Left lung (tissue), 10 donors: Measurements from ENCODE around the gene GMPPA. TPM values are rescaled to one million over a fixed set of nuclear protein-coding genes. Genes with fewer than 3 reads are reported as not detected.

Experiments
- ATAC-seq: fragments of 200-7000 bp; cut with Tn5 transposase; one replicate; pipeline ENCODE4 v1.9.1; 2020; ENCODE audit warnings: moderate library complexity
- DNase-seq, 4 donors: peaks; one replicate each; pipeline ENCODE4 v3.0.0-alpha.2; 2013 to 2020
- H3K27ac ChIP-seq, 2 donors: fragments of 200-600 bp; sonication (generic) in 1 of 2; one replicate each; pipeline versions ENCODE4 v1.5.0 to v1.8.0; 2020 to 2021
- H3K27me3 ChIP-seq, 2 donors: fragments of 200-600 bp; sonication (generic) in 1 of 2; one replicate each; pipeline versions ENCODE4 v1.5.0 to v1.8.0; 2020 to 2021
- H3K36me3 ChIP-seq, 2 donors: fragments of 200-600 bp; sonication (generic) in 1 of 2; one replicate each; pipeline versions ENCODE4 v1.5.0 to v1.8.0; 2020 to 2021
- H3K4me1 ChIP-seq, 2 donors: fragments of 200-600 bp; one replicate each; pipeline ENCODE4 v1.8.0; 2021
- H3K4me3 ChIP-seq, 2 donors: fragments of 200-600 bp; sonication (generic) in 1 of 2; one replicate each; pipeline versions ENCODE4 v1.5.0 to v1.8.0; 2020 to 2021; ENCODE audit warnings: mild to moderate bottlenecking in 1 of 2
- H3K9me3 ChIP-seq, 2 donors: fragments of 200-600 bp; sonication (generic) in 1 of 2; one replicate each; pipeline versions ENCODE4 v1.5.0 to v1.8.0; 2020 to 2021
- CTCF ChIP-seq, 2 donors: fragments of 200-600 bp; sonication (generic) in 1 of 2; IDR thresholded peaks; one replicate each; pipeline versions ENCODE4 v1.5.0 to v1.8.0; 2021; ENCODE audit warnings: antibody characterized with exemption in 2 of 2
- intact Hi-C, 2 donors: fragments of 100-400 bp; cut with DNase I; formaldehyde crosslinking; loops; one replicate each; pipeline versions ENCODE4 v1.11.2 to v1.14.2; 2022
- polyA plus RNA-seq, 6 donors: library from polyadenylated mRNA; unstranded; fragments of 120-200 nt; gene quantifications; one replicate each; pipeline ENCODE4 v1.2.1, GENCODE V29; 2013; ENCODE audit not compliant: insufficient read length in 6 of 6
- total RNA-seq, 2 donors: library from RNA; stranded (reverse); fragmentation: NEBNext Ultra II Directional; extraction: Animal tissue kit (Norgen Biotek cat#: 25700); gene quantifications; one replicate each; pipeline ENCODE4 v1.2.1, GENCODE V29; 2021
- donor health status: DM: no; HTN: yes; CAD: no.
- donor health status: DM: no; HTN: no; CAD: no.

GMPPA gene
- total and polyA plus RNA-seq, 8 donors = 20.6 to 50.1 (median 25.4) TPM

- DNase-seq (peak; percentile 53 to 98 (median 80)), ATAC-seq (peak; percentile 89)
- Histone ChIP-seq H3K27ac (peak overlapping the region; percentile 91 to 93), H3K27me3 (peaks cover 23 to 52% of the 10 kb centered on the region in 2 donors), H3K4me1 (peaks cover 11 to 30% of the 10 kb centered on the region in 2 donors), H3K4me3 (peak overlapping the region; percentile 74 to 79), H3K36me3 (peaks cover 0 to 16% of the 10 kb centered on the region in 2 donors), H3K9me3 (no peaks in the 10 kb centered on the region)
- no peak for TF ChIP-seq CTCF (IDR thresholded peaks at IDR 0.05)
- intact Hi-C loops = no loop called here
These were observed 1.0 kb upstream of the GMPPA start for GRCh38 chr2:219497495-219498279.

- intact Hi-C loops = no loop called here
- Histone ChIP-seq H3K27me3 (peaks cover 23 to 39% of the 10 kb centered on the region in 2 donors), H3K4me3 (peak overlapping the region; percentile 74 to 79), H3K36me3 (peaks cover 0 to 28% of the 10 kb centered on the region in 2 donors), H3K9me3 (no peaks in the 10 kb centered on the region), H3K27ac (peak overlapping the region; percentile 91 to 93), H3K4me1 (peaks cover 11 to 30% of the 10 kb centered on the region in 2 donors)
- no peak for ATAC-seq
- DNase-seq = no peak
- TF ChIP-seq CTCF (IDR thresholded peaks at IDR 0.05) = no peak
These were observed 292 bp downstream of the GMPPA start for GRCh38 chr2:219499058-219499307.

GRCh38 chr2:219499555-219499954 lies 864 bp downstream of the GMPPA start:
- DNase-seq = no peak
- Histone ChIP-seq H3K9me3 (no peaks in the 10 kb centered on the region), H3K27ac (no peak overlapping the region), H3K36me3 (peaks cover 0 to 34% of the 10 kb centered on the region in 2 donors), H3K4me3 (peak overlapping the region; percentile 74 to 79), H3K4me1 (peaks cover 11 to 30% of the 10 kb centered on the region in 2 donors), H3K27me3 (peaks cover 23 to 33% of the 10 kb centered on the region in 2 donors)
- TF ChIP-seq CTCF (IDR thresholded peaks at IDR 0.05) = no peak
- ATAC-seq = no peak
- intact Hi-C loops = no loop called here

GRCh38 chr2:219500135-219500534 lies 1.4 kb downstream of the GMPPA start:
- no peak for ATAC-seq
- peaks cover 22 to 27% of the 10 kb centered on the region in 2 donors for H3K27me3 ChIP-seq
- DNase-seq = no peak
- intact Hi-C loops = no loop called here
- H3K4me1 ChIP-seq = peaks cover 11 to 30% of the 10 kb centered on the region in 2 donors
- no peak overlapping the region for H3K27ac ChIP-seq
- no peak overlapping the region for H3K4me3 ChIP-seq
- TF ChIP-seq CTCF (IDR thresholded peaks at IDR 0.05) = no peak
- H3K9me3 ChIP-seq = no peaks in the 10 kb centered on the region
- peaks cover 0 to 40% of the 10 kb centered on the region in 2 donors for H3K36me3 ChIP-seq

- intact Hi-C loops = no loop called here
- ATAC-seq (no peak), DNase-seq (peak in 1 of 4 donors; percentile 60)
- peaks cover 9 to 26% of the 10 kb centered on the region in 2 donors for H3K4me1 ChIP-seq
- no peak for TF ChIP-seq CTCF (IDR thresholded peaks at IDR 0.05)
- H3K36me3 ChIP-seq = peaks cover 0 to 57% of the 10 kb centered on the region in 2 donors
- H3K27ac ChIP-seq = no peak overlapping the region
- H3K4me3 ChIP-seq = no peak overlapping the region
- no peaks in the 10 kb centered on the region for H3K9me3 ChIP-seq
- peaks cover 5 to 10% of the 10 kb centered on the region in 2 donors for H3K27me3 ChIP-seq
These were observed 3.2 kb downstream of the GMPPA start for GRCh38 chr2:219501849-219502248.
